Panc1 (cell line): ENCODE data around the gene SLC1A3. TPM values are rescaled to one million over a fixed set of nuclear protein-coding genes. Genes with fewer than 3 reads are reported as not detected.

Experiments
- ATAC-seq: fragments of 200-7000 bp; cut with Tn5 transposase; 2 replicates; pipeline ENCODE4 v1.9.1; 2020; ENCODE audit warnings: mild to moderate bottlenecking, moderate library complexity
- BruUV-seq: library from RNA; stranded (reverse); fragments of 400-500 nt; replicated peaks from 2 replicates; lab custom pipeline; 2021; lab: Mats Ljungman, UMichigan
- CTCF ChIA-PET: fragments of 300-600 bp; sonication (Branson Sonifier 250); formaldehyde crosslinking; loops from one replicate; lab custom pipeline; 2022; ENCODE audit warnings: antibody characterized with exemption; lab: Charles Lee
- POLR2A ChIA-PET: fragments of 300-600 bp; sonication (Branson Sonifier 250); formaldehyde crosslinking; loops from one replicate; lab custom pipeline; 2022; ENCODE audit warnings: antibody characterized with exemption; lab: Charles Lee
- DNase-seq: peaks from one replicate; pipeline ENCODE4 v3.0.0-alpha.2; 2010; ENCODE audit warnings: low read depth, low spot score
- H3K27ac ChIP-seq: 2 replicates; pipeline ENCODE4 v1.5.1; 2011; ENCODE audit warnings: mild to moderate bottlenecking, low read length, inconsistent platforms
- H3K27me3 ChIP-seq: fragments of 200-500 bp; sonication (Bioruptor generic); 2 replicates; pipeline ENCODE4 v1.6.0; 2014; ENCODE audit warnings: low read length, inconsistent platforms; ENCODE audit not compliant: control insufficient read depth, insufficient read depth
- H3K36me3 ChIP-seq: fragments of 200-500 bp; sonication (Bioruptor generic); 2 replicates; pipeline ENCODE4 v1.5.1; 2014; ENCODE audit warnings: inconsistent platforms, mild to moderate bottlenecking, low read length, moderate library complexity; ENCODE audit not compliant: control insufficient read depth, insufficient read depth
- H3K4me1 ChIP-seq: 2 replicates; pipeline ENCODE4 v1.5.1; 2011; ENCODE audit warnings: inconsistent platforms, mild to moderate bottlenecking, low read length, moderate library complexity; ENCODE audit not compliant: control insufficient read depth, insufficient read depth
- H3K4me3 ChIP-seq, 2 experiments: 2 replicates each; pipeline ENCODE4 v1.5.1; 2011 to 2012; ENCODE audit warnings: low read depth in 2 of 2, low read length in 2 of 2, mild to moderate bottlenecking in 2 of 2, inconsistent platforms in 1 of 2, moderate library complexity in 1 of 2
- H3K9me3 ChIP-seq: fragments of 200-500 bp; sonication (Bioruptor generic); 2 replicates; pipeline ENCODE4 v1.5.1; 2014; ENCODE audit warnings: low read depth, mild to moderate bottlenecking, inconsistent platforms, low read length, moderate library complexity; ENCODE audit not compliant: control insufficient read depth, insufficient read depth
- POLR2AphosphoS5 ChIP-seq: IDR thresholded peaks from 2 replicates; pipeline ENCODE4 v1.6.1; 2012; ENCODE audit warnings: mild to moderate bottlenecking, low read depth, low read length, moderate library complexity
- SIN3A ChIP-seq: IDR thresholded peaks from 2 replicates; pipeline ENCODE4 v1.6.1; 2012; ENCODE audit warnings: low read depth, mild to moderate bottlenecking, low read length, moderate library complexity, borderline replicate concordance; ENCODE audit not compliant: insufficient read depth
- TCF7L2 ChIP-seq: IDR thresholded peaks from 2 replicates; pipeline ENCODE4 v1.6.1; 2011; ENCODE audit warnings: mild to moderate bottlenecking, low read depth, low read length, inconsistent platforms
- in situ Hi-C: cut with HindIII; loops from 2 replicates; pipeline ENCODE4 v1.10.0; 2016; ENCODE audit warnings: low sequenced_read_pairs, low pct_unique_long_range_greater_than_20kb
- intact Hi-C: fragments of 100-400 bp; cut with micrococcal nuclease; formaldehyde crosslinking; loops from one replicate; pipeline ENCODE4 v1.10.0; 2022; ENCODE audit not compliant: unreplicated experiment
- total RNA-seq: library from RNA; stranded (reverse); gene quantifications from one replicate; pipeline ENCODE4 v1.2.1, GENCODE V29; 2021; ENCODE audit not compliant: unreplicated experiment
- TF ChIP-seq, protein P1 (sequence below), 2 experiments: IDR thresholded peaks; 2 replicates each; pipeline ENCODE4 v1.6.1; 2011 to 2012; ENCODE audit warnings: low read depth in 2 of 2, control low read depth in 1 of 2, low read length in 1 of 2, mild to moderate bottlenecking in 1 of 2, moderate library complexity in 1 of 2; ENCODE audit not compliant: insufficient read depth in 1 of 2
- TF ChIP-seq, protein P2 (sequence below): fragments of 450-650 bp; IDR thresholded peaks from 2 replicates; pipeline ENCODE4 v1.5.1; 2017; ENCODE audit warnings: mild to moderate bottlenecking

Gene SLC1A3
- total RNA-seq, 1 experiment from 2014 or later = 0.13 TPM

DNA sequence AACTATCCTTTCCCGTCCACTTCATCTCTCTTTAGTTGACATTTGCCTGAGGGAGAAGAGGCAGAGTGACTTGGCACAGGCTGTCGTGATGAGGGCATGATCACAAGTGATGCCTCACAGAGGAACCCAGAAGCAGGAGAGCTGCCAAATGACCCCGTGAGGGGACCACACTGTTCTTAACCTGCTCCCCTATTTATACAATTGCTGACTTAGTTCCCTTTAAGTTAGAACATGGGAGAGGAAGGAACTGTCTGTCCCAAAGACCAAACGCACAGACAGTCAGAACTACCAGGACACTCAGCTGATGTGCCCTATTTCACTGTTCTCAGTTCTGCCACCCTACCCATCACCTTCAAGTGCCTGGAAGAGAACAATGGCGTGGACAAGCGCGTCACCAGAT, 73.7 kb downstream of the SLC1A3 start:
- no TSS peak for BruUV-seq
- ChIA-PET POLR2A (no interaction called here), CTCF (no interaction called here)
- DNase-seq (no peak), ATAC-seq (no peak)
- no peaks in the 10 kb centered on the region for H3K4me1 ChIP-seq
- TF ChIP-seq TCF7L2 (no peak), POLR2AphosphoS5 (no peak), SIN3A (no peak)
- TF ChIP-seq, protein P1, sequence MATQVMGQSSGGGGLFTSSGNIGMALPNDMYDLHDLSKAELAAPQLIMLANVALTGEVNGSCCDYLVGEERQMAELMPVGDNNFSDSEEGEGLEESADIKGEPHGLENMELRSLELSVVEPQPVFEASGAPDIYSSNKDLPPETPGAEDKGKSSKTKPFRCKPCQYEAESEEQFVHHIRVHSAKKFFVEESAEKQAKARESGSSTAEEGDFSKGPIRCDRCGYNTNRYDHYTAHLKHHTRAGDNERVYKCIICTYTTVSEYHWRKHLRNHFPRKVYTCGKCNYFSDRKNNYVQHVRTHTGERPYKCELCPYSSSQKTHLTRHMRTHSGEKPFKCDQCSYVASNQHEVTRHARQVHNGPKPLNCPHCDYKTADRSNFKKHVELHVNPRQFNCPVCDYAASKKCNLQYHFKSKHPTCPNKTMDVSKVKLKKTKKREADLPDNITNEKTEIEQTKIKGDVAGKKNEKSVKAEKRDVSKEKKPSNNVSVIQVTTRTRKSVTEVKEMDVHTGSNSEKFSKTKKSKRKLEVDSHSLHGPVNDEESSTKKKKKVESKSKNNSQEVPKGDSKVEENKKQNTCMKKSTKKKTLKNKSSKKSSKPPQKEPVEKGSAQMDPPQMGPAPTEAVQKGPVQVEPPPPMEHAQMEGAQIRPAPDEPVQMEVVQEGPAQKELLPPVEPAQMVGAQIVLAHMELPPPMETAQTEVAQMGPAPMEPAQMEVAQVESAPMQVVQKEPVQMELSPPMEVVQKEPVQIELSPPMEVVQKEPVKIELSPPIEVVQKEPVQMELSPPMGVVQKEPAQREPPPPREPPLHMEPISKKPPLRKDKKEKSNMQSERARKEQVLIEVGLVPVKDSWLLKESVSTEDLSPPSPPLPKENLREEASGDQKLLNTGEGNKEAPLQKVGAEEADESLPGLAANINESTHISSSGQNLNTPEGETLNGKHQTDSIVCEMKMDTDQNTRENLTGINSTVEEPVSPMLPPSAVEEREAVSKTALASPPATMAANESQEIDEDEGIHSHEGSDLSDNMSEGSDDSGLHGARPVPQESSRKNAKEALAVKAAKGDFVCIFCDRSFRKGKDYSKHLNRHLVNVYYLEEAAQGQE (IDR thresholded peaks at IDR 0.05; ENCODE audit: insufficient read depth in 1 of 2, low read depth in 2 of 2, low read length in 1 of 2) = no peak
- TF ChIP-seq, protein P2, sequence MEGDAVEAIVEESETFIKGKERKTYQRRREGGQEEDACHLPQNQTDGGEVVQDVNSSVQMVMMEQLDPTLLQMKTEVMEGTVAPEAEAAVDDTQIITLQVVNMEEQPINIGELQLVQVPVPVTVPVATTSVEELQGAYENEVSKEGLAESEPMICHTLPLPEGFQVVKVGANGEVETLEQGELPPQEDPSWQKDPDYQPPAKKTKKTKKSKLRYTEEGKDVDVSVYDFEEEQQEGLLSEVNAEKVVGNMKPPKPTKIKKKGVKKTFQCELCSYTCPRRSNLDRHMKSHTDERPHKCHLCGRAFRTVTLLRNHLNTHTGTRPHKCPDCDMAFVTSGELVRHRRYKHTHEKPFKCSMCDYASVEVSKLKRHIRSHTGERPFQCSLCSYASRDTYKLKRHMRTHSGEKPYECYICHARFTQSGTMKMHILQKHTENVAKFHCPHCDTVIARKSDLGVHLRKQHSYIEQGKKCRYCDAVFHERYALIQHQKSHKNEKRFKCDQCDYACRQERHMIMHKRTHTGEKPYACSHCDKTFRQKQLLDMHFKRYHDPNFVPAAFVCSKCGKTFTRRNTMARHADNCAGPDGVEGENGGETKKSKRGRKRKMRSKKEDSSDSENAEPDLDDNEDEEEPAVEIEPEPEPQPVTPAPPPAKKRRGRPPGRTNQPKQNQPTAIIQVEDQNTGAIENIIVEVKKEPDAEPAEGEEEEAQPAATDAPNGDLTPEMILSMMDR = no peak
- no peaks in the 10 kb centered on the region for H3K9me3 ChIP-seq
- no peak overlapping the region for H3K4me3 ChIP-seq
- H3K36me3 ChIP-seq = no peaks in the 10 kb centered on the region
- in situ Hi-C loops = no loop called here
- H3K27me3 ChIP-seq = peaks cover 6% of the 10 kb centered on the region
- no peak overlapping the region for H3K27ac ChIP-seq
- intact Hi-C loops = no loop called here

DNA sequence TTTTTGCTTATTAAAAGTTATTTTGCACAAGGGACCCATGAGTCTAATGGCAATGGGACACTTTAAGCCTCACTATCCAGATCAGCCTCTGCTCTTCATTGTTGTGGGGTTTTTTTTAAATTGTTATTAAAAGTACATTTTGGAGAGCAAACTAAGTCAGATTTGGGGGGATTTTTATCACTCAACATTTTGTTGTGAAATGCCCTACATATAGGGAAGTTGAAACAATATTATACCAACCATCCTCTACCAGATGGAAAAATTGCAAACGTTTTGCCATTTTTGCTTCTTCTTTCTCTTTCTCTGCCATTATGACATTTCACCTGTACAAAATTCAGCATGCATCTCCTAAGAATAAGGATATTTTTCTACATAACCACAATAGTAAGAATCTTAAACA, 75.3 kb downstream of the SLC1A3 start:
- ChIA-PET CTCF (no interaction called here), POLR2A (no interaction called here)
- in situ Hi-C loops = no loop called here
- Histone ChIP-seq H3K4me3 (no peak overlapping the region), H3K9me3 (no peaks in the 10 kb centered on the region), H3K27ac (no peak overlapping the region), H3K36me3 (no peaks in the 10 kb centered on the region), H3K4me1 (no peaks in the 10 kb centered on the region), H3K27me3 (peaks cover 4% of the 10 kb centered on the region)
- intact Hi-C loops = no loop called here
- DNase-seq = no peak
- TF ChIP-seq, protein P1 (IDR thresholded peaks at IDR 0.05; ENCODE audit: insufficient read depth in 1 of 2, low read depth in 2 of 2, low read length in 1 of 2) = no peak
- no peak for TF ChIP-seq POLR2AphosphoS5
- no peak for TF ChIP-seq SIN3A
- TF ChIP-seq, protein P2 = no peak
- TF ChIP-seq TCF7L2 = no peak
- ATAC-seq = no peak
- BruUV-seq = no TSS peak
